ENCODE data around the gene GTF2H1.
A peak's percentile ranks its signal among the peaks of the same experiment; 100 is the strongest.
"Not testable (repeated sequence)": the region's sequence is repeated elsewhere in the genome, so short reads cannot be mapped to it uniquely, and the experiment has no call there.

GTF2H1 gene

GRCh38 chr11:18320617-18321016 is 1.8 kb upstream of the GTF2H1 start:
- no peak for DNase-seq

- DNase-seq, result no peak
These were observed 794 bp upstream of the GTF2H1 start for GRCh38 chr11:18321578-18321968.

GRCh38 chr11:18322818-18323570 is 627 bp downstream of the GTF2H1 start:
- DNase-seq, result peak; percentile 15

- DNase-seq, result not testable (repeated sequence)
These were observed 1.5 kb downstream of the GTF2H1 start for GRCh38 chr11:18323881-18324280.

- DNase-seq, result no peak
These were observed 2.0 kb downstream of the GTF2H1 start for GRCh38 chr11:18324381-18324780.

GRCh38 chr11:18329196-18329870 is 7.0 kb downstream of the GTF2H1 start:
- no peak for DNase-seq

- DNase-seq, result no peak
These were observed 8.6 kb downstream of the GTF2H1 start for GRCh38 chr11:18330921-18331320.

GRCh38 chr11:18332302-18332701 is 9.9 kb downstream of the GTF2H1 start:
- no peak for DNase-seq

- DNase-seq, result no peak
These were observed 10.5 kb downstream of the GTF2H1 start for GRCh38 chr11:18332891-18333290.

GRCh38 chr11:18347471-18348125 is 25.2 kb downstream of the GTF2H1 start:
- DNase-seq, result peak; percentile 84

GRCh38 chr11:18352581-18352980 is 30.2 kb downstream of the GTF2H1 start:
- DNase-seq, result peak; percentile 33

- no peak for DNase-seq
These were observed 36.3 kb downstream of the GTF2H1 start for GRCh38 chr11:18358646-18359045.

GRCh38 chr11:18361154-18361553 is 38.8 kb downstream of the GTF2H1 start:
- DNase-seq, result no peak

- DNase-seq, result no peak
These were observed 42.2 kb downstream of the GTF2H1 start for GRCh38 chr11:18364495-18365073.

- DNase-seq, result no peak
These were observed 43.4 kb downstream of the GTF2H1 start for GRCh38 chr11:18365741-18366140.

GRCh38 chr11:18366286-18366685 is 43.9 kb downstream of the GTF2H1 start:
- no peak for DNase-seq

GRCh38 chr11:18367431-18367830 is 45.1 kb downstream of the GTF2H1 start:
- peak; percentile 27 for DNase-seq

GRCh38 chr11:18368221-18368620 is 45.9 kb downstream of the GTF2H1 start:
- peak; percentile 58 for DNase-seq

GRCh38 chr11:18369398-18369797 is 47.0 kb downstream of the GTF2H1 start:
- DNase-seq, result no peak

GRCh38 chr11:18371279-18371678 is 48.9 kb downstream of the GTF2H1 start:
- no peak for DNase-seq

- DNase-seq, result no peak
These were observed 49.8 kb downstream of the GTF2H1 start for GRCh38 chr11:18372201-18372600.

- no peak for DNase-seq
These were observed 52.6 kb downstream of the GTF2H1 start for GRCh38 chr11:18374956-18375355.

GRCh38 chr11:18375941-18376340 is 53.6 kb downstream of the GTF2H1 start:
- no peak for DNase-seq

- no peak for DNase-seq
These were observed 56.8 kb downstream of the GTF2H1 start for GRCh38 chr11:18379201-18379600.

All from fibroblast of skin of right biceps (primary cell).